Measurements from ENCODE around the gene ZBTB46.
A peak's percentile ranks its signal among the peaks of the same experiment; 100 is the strongest.
"Not testable (repeated sequence)": the region's sequence is repeated elsewhere in the genome, so short reads cannot be mapped to it uniquely, and the experiment has no call there.

The ZBTB46 gene

GRCh38 chr20:63830841-63831588 is at the start of gene ZBTB46:
Gene ZBTB46 (minus strand): TSS chr20:63831264. CDS start chr20:63790757, 40,507 bp downstream.
- peak in 1 of 2 donors; percentile 23 for DNase-seq (ENCODE audit: low read depth in 2 of 2)

GRCh38 chr20:63878899-63879663 is 48.0 kb upstream of the ZBTB46 start:
- no peak for DNase-seq (ENCODE audit: low read depth in 2 of 2)

- DNase-seq (ENCODE audit: low read depth in 2 of 2) = no peak
Measured at GRCh38 chr20:63877755-63878470, 46.8 kb upstream of the ZBTB46 start.

- DNase-seq (ENCODE audit: low read depth in 2 of 2) = no peak
Measured at GRCh38 chr20:63876489-63877036, 45.5 kb upstream of the ZBTB46 start.

- DNase-seq (ENCODE audit: low read depth in 2 of 2) = not testable (repeated sequence)
Measured at GRCh38 chr20:63874241-63874640, 43.2 kb upstream of the ZBTB46 start.

- DNase-seq (ENCODE audit: low read depth in 2 of 2) = no peak
Measured at GRCh38 chr20:63873477-63873971, 42.5 kb upstream of the ZBTB46 start.

GRCh38 chr20:63868264-63868663 is 37.2 kb upstream of the ZBTB46 start:
- DNase-seq (ENCODE audit: low read depth in 2 of 2) = no peak

GRCh38 chr20:63867042-63867441 is 36.0 kb upstream of the ZBTB46 start:
- not testable (repeated sequence) for DNase-seq (ENCODE audit: low read depth in 2 of 2)

- DNase-seq (ENCODE audit: low read depth in 2 of 2) = peak; percentile 97
Measured at GRCh38 chr20:63864978-63865640, 34.0 kb upstream of the ZBTB46 start, which contains the start of gene TPD52L2. Gene TPD52L2 (plus strand): TSS chr20:63865270. CDS start chr20:63865366, 96 bp downstream.

- no peak for DNase-seq (ENCODE audit: low read depth in 2 of 2)
Measured at GRCh38 chr20:63864545-63864977, 33.5 kb upstream of the ZBTB46 start.

GRCh38 chr20:63863798-63864544 is 32.9 kb upstream of the ZBTB46 start:
- peak; percentile 60 to 68 for DNase-seq (ENCODE audit: low read depth in 2 of 2)

- no peak for DNase-seq (ENCODE audit: low read depth in 2 of 2)
Measured at GRCh38 chr20:63863021-63863797, 32.1 kb upstream of the ZBTB46 start.

- DNase-seq (ENCODE audit: low read depth in 2 of 2) = no peak
Measured at GRCh38 chr20:63861981-63862901, 31.2 kb upstream of the ZBTB46 start.

GRCh38 chr20:63861365-63861934 is 30.4 kb upstream of the ZBTB46 start, which contains the start of gene ABHD16B:
Gene ABHD16B (plus strand): TSS chr20:63861498. CDS start chr20:63861541, 43 bp downstream.
- no peak for DNase-seq (ENCODE audit: low read depth in 2 of 2)

GRCh38 chr20:63860325-63861051 is 29.4 kb upstream of the ZBTB46 start:
- no peak for DNase-seq (ENCODE audit: low read depth in 2 of 2)

- DNase-seq (ENCODE audit: low read depth in 2 of 2) = no peak
Measured at GRCh38 chr20:63859166-63859699, 28.2 kb upstream of the ZBTB46 start.

Measured in stimulated activated CD4-positive, alpha-beta T cell treated with anti-CD3 and anti-CD28 coated beads, Interleukin-15, amount 100 ng/mL, for 48 hours (primary cell).